Stimulated activated naive CD8-positive, alpha-beta T cell treated with anti-CD3 and anti-CD28 coated beads, Interleukin-15, amount 100 ng/mL, for 72 hours (primary cell): ENCODE measurements around the gene ARHGAP31.

ENCODE experiments used
- ATAC-seq: fragments of 150-1000 bp; cut with Tn5 transposase; 2 replicates; pipeline ENCODE4 v1.10.0; 2021; ENCODE audit warnings: mild to moderate bottlenecking, moderate library complexity
- DNase-seq, 2 donors: peaks; one replicate each; pipeline ENCODE4 v3.0.0; 2021 to 2022
- H3K27ac Mint-ChIP-seq, 2 donors: one replicate each; pipeline ENCODE4 v1.8.0; 2022; ENCODE audit warnings: mild to moderate bottlenecking in 2 of 2, mixed read lengths in 2 of 2, moderate library complexity in 2 of 2
- H3K27me3 Mint-ChIP-seq: one replicate; pipeline ENCODE4 v1.8.0; 2022; ENCODE audit warnings: mixed read lengths
- H3K4me1 Mint-ChIP-seq: one replicate; pipeline ENCODE4 v1.8.0; 2022; ENCODE audit warnings: mild to moderate bottlenecking, mixed read lengths
- H3K4me3 Mint-ChIP-seq, 2 donors: one replicate each; pipeline ENCODE4 v1.8.0; 2022; ENCODE audit warnings: mild to moderate bottlenecking in 2 of 2, mixed read lengths in 2 of 2, moderate library complexity in 1 of 2
- H3K9me3 Mint-ChIP-seq, 2 donors: one replicate each; pipeline ENCODE4 v1.8.0; 2022; ENCODE audit warnings: mixed read lengths in 2 of 2

The ARHGAP31 gene

GRCh38 chr3:119443179-119443578, 149.0 kb downstream of the ARHGAP31 start:
- Mint-ChIP-seq H3K4me1 (peaks cover 7% of the 10 kb centered on the region), H3K4me3 (no peak overlapping the region), H3K27ac (no peak overlapping the region), H3K9me3 (no peaks in the 10 kb centered on the region), H3K27me3 (no peaks in the 10 kb centered on the region)
- no peak for ATAC-seq
- no peak for DNase-seq

GRCh38 chr3:119444590-119444989, 150.4 kb downstream of the ARHGAP31 start:
- no peaks in the 10 kb centered on the region for H3K27me3 Mint-ChIP-seq
- no peaks in the 10 kb centered on the region for H3K9me3 Mint-ChIP-seq
- H3K4me1 Mint-ChIP-seq, result peaks cover 7% of the 10 kb centered on the region
- DNase-seq (no peak), ATAC-seq (no peak)
- no peak overlapping the region for H3K4me3 Mint-ChIP-seq
- H3K27ac Mint-ChIP-seq, result no peak overlapping the region

- H3K4me1 Mint-ChIP-seq, result no peaks in the 10 kb centered on the region
- DNase-seq (no peak), ATAC-seq (no peak)
- H3K27me3 Mint-ChIP-seq, result no peaks in the 10 kb centered on the region
- no peak overlapping the region for H3K4me3 Mint-ChIP-seq
- H3K9me3 Mint-ChIP-seq, result no peaks in the 10 kb centered on the region
- peak overlapping the region; percentile 32 to 45 for H3K27ac Mint-ChIP-seq
Measured at GRCh38 chr3:119453822-119454221, 159.6 kb downstream of the ARHGAP31 start.

- ATAC-seq (no peak), DNase-seq (no peak)
- no peaks in the 10 kb centered on the region for H3K27me3 Mint-ChIP-seq
- H3K9me3 Mint-ChIP-seq, result no peaks in the 10 kb centered on the region
- peaks cover 7% of the 10 kb centered on the region for H3K4me1 Mint-ChIP-seq
- no peak overlapping the region for H3K27ac Mint-ChIP-seq
- no peak overlapping the region for H3K4me3 Mint-ChIP-seq
Measured at GRCh38 chr3:119456469-119456868, 162.3 kb downstream of the ARHGAP31 start.

- Mint-ChIP-seq H3K27me3 (no peaks in the 10 kb centered on the region), H3K4me1 (peaks cover 15% of the 10 kb centered on the region), H3K4me3 (no peak overlapping the region), H3K27ac (peak overlapping the region in 1 of 2 donors; percentile 51), H3K9me3 (no peaks in the 10 kb centered on the region)
- ATAC-seq (no peak), DNase-seq (no peak)
Measured at GRCh38 chr3:119457246-119457645, 163.1 kb downstream of the ARHGAP31 start.

- ATAC-seq (peak; percentile 94), DNase-seq (peak; percentile 98 to 99)
- Mint-ChIP-seq H3K27me3 (no peaks in the 10 kb centered on the region), H3K4me3 (peak within 1 kb of the TSS; percentile 89 to 90), H3K4me1 (peaks cover 39% of the 10 kb centered on the region), H3K27ac (peak within 1 kb of the TSS; percentile 98 to 99), H3K9me3 (peaks cover 0 to 5% of the 10 kb centered on the region in 2 donors)
Measured at GRCh38 chr3:119463171-119464169, 169.3 kb downstream of the ARHGAP31 start, which contains the start of gene TMEM39A. TSS of gene TMEM39A (minus strand) at chr3:119463615. CDS start at chr3:119462074, 1,541 bp downstream.

GRCh38 chr3:119468041-119468440, 173.9 kb downstream of the ARHGAP31 start:
- Mint-ChIP-seq H3K27ac (peak overlapping the region; percentile 98), H3K4me3 (peak overlapping the region; percentile 91 to 96), H3K27me3 (no peaks in the 10 kb centered on the region), H3K4me1 (peaks cover 54% of the 10 kb centered on the region), H3K9me3 (peaks cover 0 to 5% of the 10 kb centered on the region in 2 donors)
- DNase-seq, result no peak
- ATAC-seq, result no peak

GRCh38 chr3:119469418-119470189, 175.4 kb downstream of the ARHGAP31 start:
- Mint-ChIP-seq H3K27ac (peak overlapping the region; percentile 98), H3K4me3 (peak overlapping the region; percentile 91 to 96), H3K9me3 (no peaks in the 10 kb centered on the region), H3K4me1 (peaks cover 43% of the 10 kb centered on the region), H3K27me3 (no peaks in the 10 kb centered on the region)
- DNase-seq, result no peak
- no peak for ATAC-seq
